Measurements from ENCODE around the gene DPYSL4.

DNA sequence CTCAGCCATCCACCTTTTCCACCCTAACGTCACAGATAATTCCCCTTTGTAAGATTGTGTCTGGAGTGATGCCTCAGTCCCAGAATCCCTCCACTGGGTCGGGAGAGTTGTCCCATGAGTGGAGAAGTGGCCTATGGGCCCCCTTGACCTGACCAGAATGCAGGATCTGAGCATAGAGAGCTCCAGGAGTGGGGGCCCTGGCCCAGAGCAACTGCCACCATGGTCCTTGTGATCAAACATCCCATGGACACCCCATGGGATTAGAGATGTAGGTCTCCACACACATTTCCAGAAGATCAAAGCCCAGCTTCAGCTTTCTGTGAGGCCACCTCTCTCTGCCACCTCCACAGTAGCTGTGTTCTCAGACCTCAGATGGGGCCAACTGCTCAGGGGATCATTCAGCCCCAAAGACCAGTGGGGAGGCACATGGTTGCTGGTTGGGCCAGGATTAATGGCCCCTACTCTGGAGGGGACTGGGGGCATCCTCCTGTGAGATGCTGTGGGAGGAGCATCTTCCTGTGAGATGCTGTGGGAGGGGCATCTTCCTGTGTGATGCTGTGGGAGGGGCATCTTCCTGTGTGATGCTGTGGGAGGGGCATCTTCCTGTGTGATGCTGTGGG is 28.5 kb upstream of the DPYSL4 start:
- TF ChIP-seq, protein P1, sequence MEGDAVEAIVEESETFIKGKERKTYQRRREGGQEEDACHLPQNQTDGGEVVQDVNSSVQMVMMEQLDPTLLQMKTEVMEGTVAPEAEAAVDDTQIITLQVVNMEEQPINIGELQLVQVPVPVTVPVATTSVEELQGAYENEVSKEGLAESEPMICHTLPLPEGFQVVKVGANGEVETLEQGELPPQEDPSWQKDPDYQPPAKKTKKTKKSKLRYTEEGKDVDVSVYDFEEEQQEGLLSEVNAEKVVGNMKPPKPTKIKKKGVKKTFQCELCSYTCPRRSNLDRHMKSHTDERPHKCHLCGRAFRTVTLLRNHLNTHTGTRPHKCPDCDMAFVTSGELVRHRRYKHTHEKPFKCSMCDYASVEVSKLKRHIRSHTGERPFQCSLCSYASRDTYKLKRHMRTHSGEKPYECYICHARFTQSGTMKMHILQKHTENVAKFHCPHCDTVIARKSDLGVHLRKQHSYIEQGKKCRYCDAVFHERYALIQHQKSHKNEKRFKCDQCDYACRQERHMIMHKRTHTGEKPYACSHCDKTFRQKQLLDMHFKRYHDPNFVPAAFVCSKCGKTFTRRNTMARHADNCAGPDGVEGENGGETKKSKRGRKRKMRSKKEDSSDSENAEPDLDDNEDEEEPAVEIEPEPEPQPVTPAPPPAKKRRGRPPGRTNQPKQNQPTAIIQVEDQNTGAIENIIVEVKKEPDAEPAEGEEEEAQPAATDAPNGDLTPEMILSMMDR (IDR thresholded peaks at IDR 0.05; ENCODE audit: poor library complexity), result no peak
- TF ChIP-seq EZH2 (IDR thresholded peaks at IDR 0.05; ENCODE audit: borderline replicate concordance) (no peak), EZH2phosphoT487 (IDR thresholded peaks at IDR 0.05; ENCODE audit: low read depth, severe bottlenecking, unreplicated experiment) (no peak)

Measured in hepatocyte (in vitro differentiated cells).